Endothelial cell of umbilical vein (primary cell): ENCODE measurements around the gene C19orf25. TPM values are rescaled to one million over a fixed set of nuclear protein-coding genes. Genes with fewer than 3 reads are reported as not detected.

Experiments
- BruUV-seq: library from RNA; stranded (reverse); fragments of 400-500 nt; replicated peaks from 2 replicates; lab custom pipeline; 2021; lab: Mats Ljungman, UMichigan
- CTCF ChIA-PET: fragments of 300-600, 350-600 bp; sonication (Branson Sonifier 250); formaldehyde crosslinking; loops from one replicate; lab custom pipeline; 2021; ENCODE audit warnings: antibody characterized with exemption, inconsistent platforms; lab: Charles Lee
- POLR2A ChIA-PET: fragments of 300-600, 350-600 bp; sonication (Branson Sonifier 250); formaldehyde crosslinking; loops from one replicate; lab custom pipeline; 2021; ENCODE audit warnings: antibody characterized with exemption, inconsistent platforms; lab: Charles Lee
- DNase-seq: peaks from one replicate; pipeline ENCODE4 v3.0.0-alpha.2; 2011; ENCODE audit warnings: low read depth, low spot score
- FAIRE-seq: peaks from 2 replicates; lab custom pipeline; 2011; peaks lifted over from hg19 to GRCh38; lab: Jason Lieb, UNC
- H2AFZ ChIP-seq: 2 replicates; pipeline ENCODE4 v1.6.0; 2012; ENCODE audit warnings: low read depth, low read length, control low read depth, inconsistent platforms
- H3K27ac ChIP-seq: 2 replicates; pipeline ENCODE4 v1.5.1; 2011; ENCODE audit warnings: low read depth, mild to moderate bottlenecking, control low read depth, low read length, moderate library complexity; ENCODE audit not compliant: insufficient read depth
- H3K27me3 ChIP-seq, 2 experiments: 2 replicates each; pipeline versions ENCODE4 v1.6.0 to v1.6.1; 2011; ENCODE audit warnings: low read length in 2 of 2, mixed read lengths in 1 of 2; ENCODE audit not compliant: control insufficient read depth in 2 of 2, insufficient read depth in 2 of 2
- H3K36me3 ChIP-seq, 2 experiments: 2 replicates in 1 of 2; 3 replicates in 1 of 2; pipeline ENCODE4 v1.5.1; 2011; ENCODE audit warnings: low read length in 2 of 2, mild to moderate bottlenecking in 1 of 2, moderate library complexity in 1 of 2; ENCODE audit not compliant: control insufficient read depth in 2 of 2, insufficient read depth in 2 of 2; ENCODE audit errors: extremely low read depth in 1 of 2
- H3K4me1 ChIP-seq: 3 replicates; pipeline ENCODE4 v1.5.1; 2011; ENCODE audit warnings: mild to moderate bottlenecking, low read length; ENCODE audit not compliant: control insufficient read depth, insufficient read depth; ENCODE audit errors: extremely low read depth
- H3K4me2 ChIP-seq: 2 replicates; pipeline ENCODE4 v1.6.1; 2011; ENCODE audit warnings: low read length, control low read depth, mixed read lengths; ENCODE audit not compliant: insufficient read depth
- H3K4me3 ChIP-seq, 3 experiments: fragments of 200-600 bp in 1 of 3; sonication (generic), shearing (Covaris generic) in 1 of 3; replicated peaks in 1 of 3; 2 replicates each; pipeline ENCODE4 v1.5.1; 2011 to 2016; ENCODE audit warnings: control low read depth in 3 of 3, low read length in 3 of 3, mild to moderate bottlenecking in 2 of 3, inconsistent platforms in 1 of 3, low read depth in 1 of 3, moderate library complexity in 1 of 3; ENCODE audit not compliant: insufficient read depth in 1 of 3
- H3K79me2 ChIP-seq: 2 replicates; pipeline ENCODE4 v1.6.0; 2012; ENCODE audit warnings: low read length, inconsistent platforms; ENCODE audit not compliant: control insufficient read depth, insufficient read depth
- H3K9ac ChIP-seq: replicated peaks from 2 replicates; pipeline ENCODE3; 2011; ENCODE audit warnings: low read length, control low read depth; ENCODE audit not compliant: insufficient read depth; ENCODE audit errors: extremely low read depth
- H3K9me1 ChIP-seq: replicated peaks from 3 replicates; pipeline ENCODE4 v1.6.0; 2011; ENCODE audit warnings: mild to moderate bottlenecking, low read length; ENCODE audit not compliant: control insufficient read depth, insufficient read depth; ENCODE audit errors: extremely low read depth
- H3K9me3 ChIP-seq: replicated peaks from 2 replicates; pipeline ENCODE4 v1.5.1; 2012; ENCODE audit warnings: low read length, inconsistent platforms; ENCODE audit not compliant: control insufficient read depth, insufficient read depth
- H4K20me1 ChIP-seq: replicated peaks from 2 replicates; pipeline ENCODE3; 2011; ENCODE audit warnings: mild to moderate bottlenecking, low read length; ENCODE audit not compliant: control insufficient read depth, insufficient read depth; ENCODE audit errors: extremely low read depth
- JUN ChIP-seq: IDR thresholded peaks from 2 replicates; pipeline ENCODE4 v1.6.1; 2011; ENCODE audit warnings: borderline replicate concordance, low read depth; ENCODE audit not compliant: insufficient read length, insufficient read depth
- MAX ChIP-seq: IDR thresholded peaks from 2 replicates; pipeline ENCODE4 v1.6.1; 2011; ENCODE audit not compliant: insufficient read depth, insufficient read length
- MYC ChIP-seq: IDR thresholded peaks from one replicate; pipeline ENCODE4 v1.6.1; 2011; ENCODE audit warnings: mild to moderate bottlenecking, low read depth, low read length
- POLR2AphosphoS5 ChIP-seq: IDR thresholded peaks from 2 replicates; pipeline ENCODE4 v1.6.1; 2012; ENCODE audit warnings: low read depth, mild to moderate bottlenecking, control low read depth, low read length, moderate library complexity; ENCODE audit not compliant: insufficient read depth
- dilution Hi-C: fragments of 300-500 bp; cut with MboI; formaldehyde crosslinking; loops from one replicate; pipeline ENCODE4 v1.15.0; 2019; ENCODE audit warnings: low sequenced_read_pairs; ENCODE audit not compliant: extremely low pct_ligation_motif_present
- intact Hi-C: fragments of 100-400 bp; cut with micrococcal nuclease; formaldehyde crosslinking; loops from one replicate; pipeline ENCODE4 v1.10.0; 2022
- polyA plus RNA-seq, 4 experiments: library from polyadenylated mRNA; depleted of rRNA in 3 of 4; stranded (reverse) in 3 of 4; unstranded in 1 of 4; fragments of >200 nt; gene quantifications; 2 replicates each; pipeline versions ENCODE4 v1.2.1 to v1.2.3, GENCODE V29; 2011 to 2012; ENCODE audit warnings: missing spikeins in 1 of 4
- total RNA-seq: library from RNA; stranded (reverse); gene quantifications from 2 replicates; pipeline ENCODE4 v1.2.3, GENCODE V29; 2021

The C19orf25 gene
- total and polyA plus RNA-seq, 2 donors (not counting 3 experiments of a cell fraction or from before 2014, with no cell fraction given) = 28.0 to 34.6 TPM

GRCh38 chr19:1423436-1424191 is 55.4 kb downstream of the C19orf25 start:
- H3K9ac ChIP-seq = no peak overlapping the region
- no peaks in the 10 kb centered on the region for H3K9me3 ChIP-seq
- BruUV-seq = TSS peak; percentile 4
- H3K9me1 ChIP-seq = no peaks in the 10 kb centered on the region
- peaks cover 48% of the 10 kb centered on the region for H3K79me2 ChIP-seq
- no peaks in the 10 kb centered on the region for H3K4me1 ChIP-seq
- intact Hi-C loops (no loop called here), dilution Hi-C loops (no loop called here)
- no peak overlapping the region for H3K4me3 ChIP-seq
- FAIRE-seq (no peak), DNase-seq (no peak)
- peaks cover 26 to 65% of the 10 kb centered on the region in 2 experiments for H3K36me3 ChIP-seq
- no peaks in the 10 kb centered on the region for H3K27me3 ChIP-seq
- no peak overlapping the region for H3K4me2 ChIP-seq
- no peak overlapping the region for H3K27ac ChIP-seq
- H2AFZ ChIP-seq = no peak overlapping the region
- TF ChIP-seq POLR2AphosphoS5 = no peak
- TF ChIP-seq JUN = no peak
- TF ChIP-seq MAX = no peak
- TF ChIP-seq MYC = no peak
- CTCF ChIA-PET = no interaction called here
- peaks cover 2% of the 10 kb centered on the region for H4K20me1 ChIP-seq
- POLR2A ChIA-PET = no interaction called here

Other genes starting within 250 kb of the C19orf25 start
- gene CBARP, start 241.2 kb downstream of the C19orf25 start, total RNA-seq = 9.2 and 9.6 TPM in 2 replicates
- gene CBARP, start 241.2 kb downstream of the C19orf25 start, polyA plus RNA-seq = 3.5 and 4.4 TPM in 2 replicates
- gene ATP5F1D, start 237.5 kb downstream of the C19orf25 start, total RNA-seq = 190 and 192 TPM in 2 replicates
- 167 and 236 TPM in 2 replicates for gene ATP5F1D, start 237.5 kb downstream of the C19orf25 start, polyA plus RNA-seq
- 85.9 and 107 TPM in 2 replicates for gene MIDN, start 230.6 kb downstream of the C19orf25 start, total RNA-seq
- 20.0 and 23.6 TPM in 2 replicates for gene MIDN, start 230.6 kb downstream of the C19orf25 start, polyA plus RNA-seq
- 225 and 229 TPM in 2 replicates for gene CIRBP, start 209.9 kb downstream of the C19orf25 start, total RNA-seq
- 267 and 439 TPM in 2 replicates for gene CIRBP, start 209.9 kb downstream of the C19orf25 start, polyA plus RNA-seq
- gene FAM174C, start 203.7 kb downstream of the C19orf25 start, total RNA-seq = 46.7 and 47.5 TPM in 2 replicates
- gene FAM174C, start 203.7 kb downstream of the C19orf25 start, polyA plus RNA-seq = 83.9 and 127 TPM in 2 replicates
- gene EFNA2, start 193.3 kb downstream of the C19orf25 start, total RNA-seq = 1.1 and 2.5 TPM in 2 replicates
- 0.52 and 0.99 TPM in 2 replicates for gene EFNA2, start 193.3 kb downstream of the C19orf25 start, polyA plus RNA-seq
- 95.8 and 101 TPM in 2 replicates for gene NDUFS7, start 95.3 kb downstream of the C19orf25 start, total RNA-seq
- gene NDUFS7, start 95.3 kb downstream of the C19orf25 start, polyA plus RNA-seq = 224 and 352 TPM in 2 replicates
- 20.0 and 22.1 TPM in 2 replicates for gene GAMT, start 77.7 kb downstream of the C19orf25 start, total RNA-seq
- 36.9 and 46.8 TPM in 2 replicates for gene GAMT, start 77.7 kb downstream of the C19orf25 start, polyA plus RNA-seq
- 177 and 187 TPM in 2 replicates for gene DAZAP1, start 71.6 kb downstream of the C19orf25 start, total RNA-seq
- gene DAZAP1, start 71.6 kb downstream of the C19orf25 start, polyA plus RNA-seq = 50.1 and 51.5 TPM in 2 replicates
- gene RPS15, start 40.8 kb downstream of the C19orf25 start, total RNA-seq = 1,260 and 1,287 TPM in 2 replicates
- 2,646 and 3,270 TPM in 2 replicates for gene RPS15, start 40.8 kb downstream of the C19orf25 start, polyA plus RNA-seq
- 0.04 and 0.23 TPM in 2 replicates for gene APC2, start 29.1 kb downstream of the C19orf25 start, total RNA-seq
- 0.01 and 0.05 TPM in 2 replicates for gene APC2, start 29.1 kb downstream of the C19orf25 start, polyA plus RNA-seq
- 0.92 and 1.2 TPM in 2 replicates for gene PCSK4, start 11.1 kb upstream of the C19orf25 start, total RNA-seq
- gene PCSK4, start 11.1 kb upstream of the C19orf25 start, polyA plus RNA-seq = 1.7 TPM in 2 replicates
- gene REEP6, start 12.0 kb upstream of the C19orf25 start, total RNA-seq = 1.5 and 1.8 TPM in 2 replicates
- gene REEP6, start 12.0 kb upstream of the C19orf25 start, polyA plus RNA-seq = 1.3 and 1.5 TPM in 2 replicates
- not detected in 2 replicates for gene ADAMTSL5, start 33.8 kb upstream of the C19orf25 start, total RNA-seq
- 0.07 TPM in 1 of 2 replicates, not detected in the other for gene ADAMTSL5, start 33.8 kb upstream of the C19orf25 start, polyA plus RNA-seq
- not detected in 2 replicates for gene PLK5, start 44.9 kb upstream of the C19orf25 start, total RNA-seq
- gene PLK5, start 44.9 kb upstream of the C19orf25 start, polyA plus RNA-seq = not detected in 2 replicates
- 96.7 and 98.5 TPM in 2 replicates for gene MEX3D, start 89.1 kb upstream of the C19orf25 start, total RNA-seq
- 30.0 and 45.7 TPM in 2 replicates for gene MEX3D, start 89.1 kb upstream of the C19orf25 start, polyA plus RNA-seq
- 120 and 121 TPM in 2 replicates for gene MBD3, start 113.7 kb upstream of the C19orf25 start, total RNA-seq
- gene MBD3, start 113.7 kb upstream of the C19orf25 start, polyA plus RNA-seq = 96.8 and 115 TPM in 2 replicates
- gene UQCR11, start 126.2 kb upstream of the C19orf25 start, total RNA-seq = 210 and 223 TPM in 2 replicates
- 165 and 262 TPM in 2 replicates for gene UQCR11, start 126.2 kb upstream of the C19orf25 start, polyA plus RNA-seq
- gene TCF3, start 173.4 kb upstream of the C19orf25 start, total RNA-seq = 193 and 197 TPM in 2 replicates
- gene TCF3, start 173.4 kb upstream of the C19orf25 start, polyA plus RNA-seq = 147 and 202 TPM in 2 replicates